ENCODE results near the gene IPMK. TPM values are rescaled to one million over a fixed set of nuclear protein-coding genes. Genes with fewer than 3 reads are reported as not detected.

The IPMK gene
- total RNA-seq, 1 donor from 2014 or later: 6.2 TPM

- TF ChIP-seq CTCF (conservative IDR thresholded peaks at IDR 0.05; ENCODE audit: low read depth, low read length): no peak
- DNase-seq (ENCODE audit: low read depth): no peak
- no peak overlapping the region for H3K4me3 ChIP-seq (ENCODE audit: low read depth, low read length)
These were observed 78.4 kb downstream of the IPMK start for GRCh38 chr10:58189269-58189668.

GRCh38 chr10:58184120-58184670 is 83.5 kb downstream of the IPMK start:
- H3K4me3 ChIP-seq (ENCODE audit: low read depth, low read length): no peak overlapping the region
- TF ChIP-seq CTCF (conservative IDR thresholded peaks at IDR 0.05; ENCODE audit: low read depth, low read length): no peak
- DNase-seq (ENCODE audit: low read depth): no peak

GRCh38 chr10:58180666-58181065 is 87.0 kb downstream of the IPMK start:
- DNase-seq (ENCODE audit: low read depth): no peak
- H3K4me3 ChIP-seq (ENCODE audit: low read depth, low read length): no peak overlapping the region
- TF ChIP-seq CTCF (conservative IDR thresholded peaks at IDR 0.05; ENCODE audit: low read depth, low read length): no peak

GRCh38 chr10:58179238-58179637 is 88.5 kb downstream of the IPMK start:
- no peak overlapping the region for H3K4me3 ChIP-seq (ENCODE audit: low read depth, low read length)
- TF ChIP-seq CTCF (conservative IDR thresholded peaks at IDR 0.05; ENCODE audit: low read depth, low read length): no peak
- DNase-seq (ENCODE audit: low read depth): no peak

GRCh38 chr10:58178811-58179210 is 88.9 kb downstream of the IPMK start:
- no peak overlapping the region for H3K4me3 ChIP-seq (ENCODE audit: low read depth, low read length)
- TF ChIP-seq CTCF (conservative IDR thresholded peaks at IDR 0.05; ENCODE audit: low read depth, low read length): no peak

GRCh38 chr10:58177362-58177947 is 90.2 kb downstream of the IPMK start:
- TF ChIP-seq CTCF (conservative IDR thresholded peaks at IDR 0.05; ENCODE audit: low read depth, low read length): peak; percentile 63
- H3K4me3 ChIP-seq (ENCODE audit: low read depth, low read length): no peak overlapping the region
- no peak for DNase-seq (ENCODE audit: low read depth)

More at GRCh38 chr10:58178811-58179210, 88.9 kb downstream of the IPMK start:
- no peak for DNase-seq (ENCODE audit: low read depth)
